ENCODE results near the gene PCDH12. TPM values are rescaled to one million over a fixed set of nuclear protein-coding genes. Genes with fewer than 3 reads are reported as not detected.
A peak's percentile ranks its signal among the peaks of the same experiment; 100 is the strongest.

The PCDH12 gene
- total RNA-seq = 1 to 10 TPM; 5.4 to 10.0 TPM
- long read RNA-seq, full-length matches to known transcripts = 5 of 5 reads
- long read RNA-seq, partial matches to known transcripts = 0 of 5 reads
- long read RNA-seq, other reads (novel, unspliced or antisense) = 0 of 5 reads

DNA sequence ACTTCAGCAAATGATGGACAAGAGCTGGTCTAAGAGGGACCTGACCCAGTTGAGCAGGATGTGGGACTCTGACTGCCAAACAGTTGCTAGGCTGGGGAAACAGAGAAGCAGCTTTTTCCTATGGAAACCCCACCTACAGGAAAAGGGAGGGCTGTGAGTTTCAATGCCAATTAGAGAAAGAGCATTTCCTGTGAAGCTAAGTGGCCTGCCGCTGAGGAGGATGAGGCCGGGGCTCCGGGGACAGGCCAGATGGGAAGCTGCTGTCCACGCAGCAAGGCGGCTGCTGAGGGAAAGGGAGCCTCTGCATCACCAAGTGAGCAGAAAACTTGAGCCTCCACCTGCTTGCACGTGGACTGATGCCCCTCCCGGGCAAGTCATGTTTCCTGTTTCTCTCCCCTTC lies at the start of gene PCDH12:
Gene PCDH12, minus strand, starts transcription at position 90 of the 400 bp plus-strand sequence. CDS start 351 bp downstream, outside the sequence.
- DNase-seq (peak; percentile 71), ATAC-seq (peak; percentile 58 to 61)
- intact Hi-C loops (cut with DNase I) = loop anchor here (5.0 to 10.0 kb wide), 2 partner anchors 73 to 81 kb away; partner anchors contain the start of gene PCDH1 (in 1 of the 2)

DNA sequence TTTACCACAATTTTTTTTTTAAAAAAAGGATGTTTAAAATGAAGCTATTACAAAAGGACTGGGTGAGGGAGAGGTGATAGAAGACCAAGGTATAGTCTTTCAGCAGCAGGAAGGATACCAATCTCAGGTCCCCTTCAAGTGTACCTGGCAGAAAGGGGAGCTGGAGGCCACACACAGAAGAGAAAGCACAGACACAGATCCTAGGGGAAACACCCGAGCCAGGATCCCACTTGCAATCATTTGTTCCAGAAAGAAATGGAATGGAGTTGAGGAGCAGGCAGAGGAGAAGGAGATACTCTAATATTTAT lies 49.2 kb upstream of the PCDH12 start:
- no peak for DNase-seq
- ATAC-seq = no peak
- intact Hi-C loops (cut with DNase I) = no loop called here

DNA sequence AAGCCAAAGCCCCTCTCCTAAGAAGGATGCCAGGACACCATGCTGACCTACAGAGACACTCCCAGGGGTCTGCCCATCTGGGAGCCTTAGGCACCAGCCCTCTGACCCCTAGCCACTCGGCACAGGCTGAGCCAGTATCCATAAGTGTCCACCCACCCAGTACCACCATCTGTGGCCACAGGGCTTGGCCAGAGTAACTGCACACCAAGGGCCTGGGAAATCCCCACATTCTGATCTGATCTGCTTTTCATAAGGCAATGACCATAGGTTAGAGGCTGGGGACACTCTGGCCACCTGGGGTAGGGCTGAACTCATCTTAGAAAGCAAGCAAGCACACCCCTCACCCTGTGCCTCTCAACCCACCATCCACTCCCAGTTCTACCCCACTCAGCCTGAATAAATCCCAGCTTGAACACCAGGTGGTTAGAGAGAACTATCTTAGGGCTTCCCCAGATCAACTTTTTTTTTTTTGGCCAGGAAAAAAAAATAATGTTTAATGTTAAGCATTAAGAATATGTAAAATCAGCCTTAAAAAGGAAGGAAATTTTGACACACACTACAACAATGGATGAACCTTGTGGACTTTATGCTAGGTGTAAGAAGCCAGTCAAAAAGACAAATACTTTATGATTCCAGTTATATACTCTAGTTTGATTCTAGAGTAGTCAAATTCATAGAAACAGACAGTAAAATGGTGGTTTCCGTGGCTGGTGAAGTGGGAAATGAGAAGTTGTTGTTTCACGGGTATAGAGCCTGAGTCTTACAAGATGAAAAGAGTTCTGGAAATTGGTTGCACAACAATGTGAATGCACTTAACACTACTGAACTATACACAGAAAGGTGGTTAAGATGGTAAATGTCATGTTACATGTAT lies 48.6 kb upstream of the PCDH12 start:
- intact Hi-C loops (cut with DNase I) = no loop called here
- DNase-seq (no peak), ATAC-seq (peak in 1 of 2 donors; percentile 14)

DNA sequence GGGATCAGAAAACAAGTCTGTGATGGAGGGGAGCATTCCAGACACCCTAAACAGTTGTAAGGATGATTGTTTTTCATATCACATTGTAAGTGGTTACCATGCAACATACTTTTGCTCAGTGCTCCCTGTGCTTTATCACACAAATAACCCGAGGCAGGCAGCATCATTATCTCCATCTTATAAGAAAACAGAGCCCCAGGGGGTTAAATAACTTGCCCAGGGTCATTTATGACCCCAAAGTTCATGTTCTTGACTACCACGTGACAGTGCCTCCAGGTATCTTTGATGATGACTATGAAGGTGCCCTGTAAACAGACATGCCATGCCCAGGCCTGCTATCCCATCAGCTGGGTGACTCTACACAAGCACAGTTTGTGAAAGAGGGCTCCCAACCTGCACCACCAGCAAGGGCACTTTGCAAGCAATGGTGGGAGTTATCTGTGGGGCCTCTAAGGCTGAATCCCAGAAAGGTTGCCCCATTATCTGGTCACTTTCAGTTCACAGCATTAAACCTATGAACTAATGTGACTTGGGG lies 45.3 kb upstream of the PCDH12 start:
- intact Hi-C loops (cut with DNase I) = no loop called here

DNA sequence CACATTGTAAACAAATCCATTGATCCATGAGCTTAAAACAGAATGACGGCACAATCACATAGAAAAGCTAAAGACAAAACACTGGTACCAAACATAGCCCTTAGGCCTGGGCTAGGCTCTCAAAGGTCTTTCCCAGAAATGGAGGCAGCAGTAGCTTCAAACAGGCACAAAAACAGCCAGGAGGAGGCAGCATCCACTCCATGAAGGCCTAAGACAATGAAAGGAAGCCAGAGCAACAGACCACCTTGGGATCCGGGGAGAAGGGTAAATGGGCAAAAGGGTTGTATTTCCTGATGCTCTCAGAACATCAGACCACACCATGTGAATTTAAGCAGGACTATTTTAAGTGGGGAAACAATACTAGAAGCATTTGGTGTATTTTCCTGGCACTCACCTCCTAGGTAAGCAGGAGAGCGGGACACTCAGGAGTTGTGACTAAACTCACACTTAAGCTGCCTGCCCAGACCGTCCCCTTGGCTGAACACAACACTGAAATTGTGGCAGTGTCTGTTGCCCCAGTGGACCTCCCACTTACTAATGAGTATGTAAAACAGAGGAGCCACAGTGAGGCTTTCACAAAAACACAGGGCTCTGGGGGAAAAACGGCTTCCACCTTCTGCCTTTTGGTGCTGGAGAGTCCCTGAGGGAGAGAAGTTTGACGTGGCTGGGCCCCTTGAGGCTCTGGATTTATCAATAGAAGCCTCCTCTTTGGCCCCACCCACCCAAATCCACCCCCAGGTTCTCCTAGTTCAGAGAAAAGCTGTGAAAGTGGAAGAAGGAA lies 42.9 kb upstream of the PCDH12 start:
- intact Hi-C loops (cut with DNase I) = no loop called here
- DNase-seq (no peak), ATAC-seq (no peak)

More for the DNA sequence above, 45.3 kb upstream of the PCDH12 start:
- DNase-seq (no peak), ATAC-seq (no peak)

DNA sequence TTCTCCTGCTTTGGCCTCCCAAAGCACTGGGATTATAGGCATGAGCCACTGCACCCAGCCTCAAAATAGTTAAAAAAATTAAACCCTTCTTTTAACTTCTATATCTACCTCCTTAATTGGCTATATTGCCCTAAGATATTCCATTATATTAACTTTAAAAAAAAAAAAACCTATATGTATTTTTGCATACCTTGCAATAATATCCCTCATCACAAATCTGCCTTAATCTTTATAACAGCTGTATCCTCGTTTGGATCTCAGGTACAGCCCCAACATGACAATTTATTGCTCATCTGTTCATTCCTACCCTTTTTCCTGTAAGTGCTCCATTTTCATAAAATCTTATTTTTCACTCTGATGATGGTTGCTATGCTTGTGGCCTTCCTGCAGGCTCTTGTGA lies 42.2 kb upstream of the PCDH12 start:
- DNase-seq = no peak
- intact Hi-C loops (cut with DNase I) = no loop called here
- no peak for ATAC-seq

DNA sequence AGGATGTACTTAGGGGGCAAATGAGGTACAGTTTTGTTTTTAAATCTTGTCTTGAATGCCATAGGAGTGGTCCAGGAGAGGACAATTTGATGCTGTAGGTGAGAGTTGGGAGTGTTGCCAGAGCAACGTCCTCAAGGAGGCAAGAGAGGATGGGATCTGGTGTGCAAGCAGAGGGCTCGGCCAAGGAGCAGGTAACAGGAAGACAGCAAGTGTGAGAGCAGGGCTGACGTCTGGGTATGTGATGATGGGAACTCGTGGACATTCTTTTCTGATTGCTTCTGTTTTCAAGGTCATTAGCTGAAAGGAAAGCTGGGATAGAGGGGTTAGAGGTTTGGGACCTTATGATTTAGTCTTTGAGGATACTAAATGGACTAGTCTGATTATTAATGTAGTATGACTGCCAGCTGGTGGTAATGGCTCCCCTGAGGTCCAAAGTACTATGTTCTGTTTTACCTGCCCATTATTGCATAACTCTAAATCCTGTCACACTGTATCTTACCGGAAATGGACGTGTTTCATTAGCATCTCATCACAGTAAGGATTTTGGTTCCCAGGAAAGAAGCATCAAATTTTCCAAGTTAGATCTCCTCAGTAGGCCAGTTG lies 39.5 kb upstream of the PCDH12 start:
- ATAC-seq = no peak
- intact Hi-C loops (cut with DNase I) = loop anchor here in 1 of 2 donors (10.0 kb wide), 1 partner anchor 557 kb away; no protein-coding TSS in a partner anchor

DNA sequence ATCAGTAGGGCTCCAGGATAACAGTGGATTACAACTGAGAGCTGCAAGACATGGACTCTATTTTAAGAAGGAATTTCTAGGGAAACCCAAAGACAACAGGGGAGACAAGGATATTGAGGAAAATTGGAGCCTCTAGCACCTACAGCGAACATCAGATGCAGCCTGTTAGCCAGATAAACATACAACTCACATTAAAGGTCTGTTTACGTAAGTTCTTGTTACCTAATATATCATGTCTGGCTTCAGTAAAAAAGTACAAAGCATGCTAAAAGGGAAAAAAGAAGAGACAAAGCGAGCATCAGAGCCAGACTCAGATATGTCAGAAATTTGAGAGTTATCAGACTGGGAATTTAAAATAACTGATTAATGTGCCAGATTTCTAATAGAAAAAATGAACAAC lies 37.7 kb upstream of the PCDH12 start:
- no peak for ATAC-seq
- no peak for DNase-seq
- intact Hi-C loops (cut with DNase I) = loop anchor here in 1 of 2 donors (10.0 kb wide), 1 partner anchor 559 kb away; no protein-coding TSS in a partner anchor

More for the DNA sequence above, 39.5 kb upstream of the PCDH12 start:
- DNase-seq = no peak

DNA sequence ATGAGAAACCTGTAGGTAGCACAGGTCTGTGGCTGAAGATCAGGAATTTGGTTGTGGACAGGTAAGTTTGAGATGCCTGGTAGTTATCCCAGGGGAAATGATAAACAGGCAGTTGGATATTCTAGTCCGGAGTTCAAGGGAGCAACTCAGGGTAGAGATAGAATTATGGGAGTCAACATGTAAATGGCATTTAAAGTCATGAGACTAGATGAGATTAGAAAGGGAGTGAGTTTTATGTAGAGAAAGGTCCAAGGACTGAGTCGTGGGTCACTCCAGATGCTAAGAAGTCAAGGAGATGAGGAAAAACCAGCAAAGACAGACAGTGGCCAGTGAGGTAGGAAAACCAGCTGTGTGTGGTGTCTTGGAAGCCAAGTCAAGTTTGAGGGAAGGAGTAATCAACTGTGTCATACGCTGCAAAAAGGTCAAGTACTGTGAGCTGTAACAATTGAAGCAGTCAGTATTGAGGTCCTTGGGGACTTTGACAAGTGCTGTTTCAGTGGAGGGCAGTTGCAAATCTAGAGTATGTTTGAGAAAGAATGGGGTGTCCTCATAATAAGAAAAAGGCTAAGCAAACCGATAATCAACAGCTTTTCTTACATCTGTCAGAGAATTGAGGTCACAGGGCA lies 36.6 kb upstream of the PCDH12 start:
- no peak for DNase-seq
- ATAC-seq = no peak
- intact Hi-C loops (cut with DNase I) = loop anchor here in 1 of 2 donors (5.0 to 10.0 kb wide), 2 partner anchors 148 to 560 kb away; no protein-coding TSS in a partner anchor

DNA sequence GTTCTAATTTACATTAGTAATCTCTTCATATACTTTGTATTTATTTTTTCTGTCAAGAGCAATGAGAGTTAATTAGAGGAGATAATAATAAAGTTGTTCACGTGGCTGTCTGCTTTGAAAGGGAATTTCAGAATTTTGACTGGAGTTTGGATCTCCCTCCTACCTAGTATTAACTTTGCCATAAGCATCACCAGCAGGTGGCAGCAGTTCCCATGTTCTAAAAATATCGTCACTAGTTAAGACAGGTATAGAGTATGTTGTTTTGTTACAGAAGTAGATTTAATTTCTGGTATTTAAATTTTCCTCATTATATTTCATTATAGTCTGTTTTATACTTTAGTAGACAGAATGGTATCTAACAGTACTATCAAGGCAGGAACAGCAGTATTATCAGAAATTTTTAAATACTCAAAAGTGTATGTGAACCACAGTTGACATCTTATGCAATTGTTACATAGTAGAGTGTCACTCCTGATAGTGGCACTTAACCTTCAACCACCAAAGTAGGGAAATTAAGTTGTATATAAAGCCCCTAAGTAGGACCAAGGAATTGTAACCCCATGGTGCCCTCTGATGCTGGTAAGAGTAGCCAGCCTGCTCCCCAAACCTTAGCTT lies 34.5 kb upstream of the PCDH12 start:
- intact Hi-C loops (cut with DNase I) = loop anchor here (2.0 to 10.0 kb wide), 3 partner anchors 150 to 562 kb away; no protein-coding TSS in a partner anchor
- DNase-seq (peak; percentile 75), ATAC-seq (peak; percentile 71 to 74)

DNA sequence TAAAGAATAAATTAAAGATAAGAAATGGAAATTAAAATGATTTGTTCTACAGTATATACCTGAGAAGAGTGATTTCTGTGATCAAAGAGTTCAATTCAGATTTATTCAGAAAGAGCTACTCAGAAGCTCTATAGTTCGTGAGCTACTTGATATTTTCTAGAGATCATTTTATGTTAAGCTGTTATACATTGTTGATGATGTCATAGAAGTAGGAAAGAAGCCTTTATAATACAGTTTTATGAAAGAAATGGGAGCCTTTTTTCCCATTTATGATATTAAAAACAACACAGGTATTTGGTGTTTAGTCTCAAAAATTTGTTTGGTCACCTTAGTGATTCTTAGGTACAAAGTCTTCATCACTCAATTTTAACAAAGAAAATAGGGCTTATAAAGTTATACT lies 31.7 kb upstream of the PCDH12 start:
- ATAC-seq = no peak
- intact Hi-C loops (cut with DNase I) = loop anchor here in 1 of 2 donors (5.0 to 10.0 kb wide), 2 partner anchors 153 to 565 kb away; no protein-coding TSS in a partner anchor
- no peak for DNase-seq

DNA sequence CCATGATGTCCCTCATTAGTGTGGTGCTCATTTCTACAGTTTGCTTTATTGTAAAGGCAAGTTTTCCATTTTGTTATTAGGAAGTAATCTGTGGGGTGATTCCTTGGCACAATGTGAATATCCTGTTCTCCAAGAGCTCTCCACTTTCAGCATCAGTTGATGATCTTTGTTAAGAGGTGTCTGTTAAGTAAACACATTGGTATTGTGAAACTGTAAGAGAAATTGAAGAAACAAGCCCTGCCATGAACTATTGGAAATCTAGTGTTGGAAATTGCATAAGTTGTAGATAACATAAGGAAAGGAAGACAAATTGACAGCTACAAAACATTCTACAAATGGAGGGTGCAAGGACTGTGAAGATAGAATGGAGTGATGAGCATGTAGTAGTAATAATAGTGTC lies 28.1 kb upstream of the PCDH12 start:
- ATAC-seq = no peak
- DNase-seq = no peak
- intact Hi-C loops (cut with DNase I) = no loop called here

DNA sequence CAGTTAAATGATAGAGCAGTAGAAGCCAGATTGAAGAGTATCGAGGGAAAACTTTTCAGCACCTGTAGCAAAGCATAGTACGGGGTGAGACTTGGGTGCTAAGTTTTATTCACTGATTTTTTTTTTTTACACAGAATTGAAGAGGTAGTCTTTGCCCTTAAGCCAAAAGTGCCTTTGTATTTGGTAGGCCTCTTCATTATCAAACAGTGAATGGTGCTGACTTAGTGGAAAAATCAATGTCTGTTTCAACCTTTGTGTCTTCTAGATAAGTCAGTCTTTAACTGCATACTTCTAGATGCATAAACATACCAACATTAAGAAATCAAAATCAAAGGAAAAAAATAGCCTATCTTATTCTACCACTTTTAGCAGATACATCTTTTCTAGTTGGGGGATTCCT lies 24.6 kb upstream of the PCDH12 start:
- intact Hi-C loops (cut with DNase I) = no loop called here
- DNase-seq = no peak
- no peak for ATAC-seq

DNA sequence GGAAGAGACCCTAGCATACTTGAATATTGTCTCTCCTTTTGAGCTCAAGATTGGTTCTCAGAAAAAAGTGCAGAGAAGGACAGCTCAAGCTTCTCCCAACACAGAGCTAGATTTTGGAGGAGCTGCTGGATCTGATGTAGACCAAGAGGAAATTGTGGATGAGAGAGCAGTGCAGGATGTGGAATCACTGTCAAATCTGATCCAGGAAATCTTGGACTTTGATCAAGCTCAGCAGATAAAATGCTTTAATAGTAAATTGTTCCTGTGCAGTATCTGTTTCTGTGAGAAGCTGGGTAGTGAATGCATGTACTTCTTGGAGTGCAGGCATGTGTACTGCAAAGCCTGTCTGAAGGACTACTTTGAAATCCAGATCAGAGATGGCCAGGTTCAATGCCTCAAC lies 20.4 kb upstream of the PCDH12 start:
- DNase-seq (no peak), ATAC-seq (no peak)
- intact Hi-C loops (cut with DNase I) = no loop called here

DNA sequence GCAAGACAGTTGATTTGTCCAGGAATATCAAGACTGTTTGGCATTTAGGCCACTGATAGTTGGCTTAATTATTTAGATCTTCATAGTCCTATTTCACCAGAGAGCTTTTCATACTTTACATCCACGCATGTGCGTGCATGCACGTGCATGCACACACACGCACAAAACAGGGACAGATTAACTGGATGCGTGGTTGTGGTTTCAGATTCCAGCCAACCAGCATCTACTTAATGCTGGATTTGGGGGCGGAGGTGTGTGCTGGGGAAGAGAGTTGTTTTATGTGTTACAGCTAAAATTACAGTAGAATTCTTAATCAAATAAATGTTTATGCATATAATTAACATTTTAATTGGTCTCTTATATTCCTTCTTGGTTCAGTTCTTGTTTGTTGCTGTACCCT lies 18.2 kb upstream of the PCDH12 start:
- intact Hi-C loops (cut with DNase I) = no loop called here
- ATAC-seq = no peak
- no peak for DNase-seq

DNA sequence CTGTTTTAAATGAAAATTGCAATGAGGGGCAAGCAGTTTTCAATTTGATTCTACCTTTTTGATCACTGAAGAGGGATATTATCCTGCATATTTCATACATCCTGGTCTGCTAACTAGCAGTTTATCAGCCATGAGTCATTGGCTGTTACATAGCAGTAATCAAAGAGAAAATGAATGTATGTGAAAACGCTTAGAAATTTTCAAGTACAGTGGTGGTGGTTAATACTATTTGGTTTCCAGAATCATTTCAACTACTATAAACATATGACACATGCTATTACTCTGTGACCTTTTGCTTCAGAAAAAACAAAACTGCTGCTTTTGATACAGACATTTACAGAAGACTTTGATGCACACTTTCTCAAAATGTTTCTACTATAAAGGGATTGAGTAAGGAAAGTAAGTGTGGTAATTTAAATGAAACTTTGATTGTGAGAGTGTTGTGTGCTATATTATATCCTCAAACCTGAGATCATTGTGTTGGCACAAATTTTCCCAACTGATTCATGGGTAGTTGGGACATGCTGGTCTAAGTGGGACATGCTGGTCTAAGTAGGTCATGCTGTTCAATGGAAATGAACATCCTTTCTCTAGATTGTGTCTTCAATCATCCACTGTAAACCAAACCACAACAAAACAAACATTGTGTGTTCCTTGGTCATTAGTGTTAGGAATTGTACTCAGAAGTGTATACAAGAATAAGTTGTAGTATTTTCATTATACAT lies 16.0 kb upstream of the PCDH12 start:
- ATAC-seq (no peak), DNase-seq (no peak)
- intact Hi-C loops (cut with DNase I) = no loop called here
